Activated CD4-positive, alpha-beta T cell treated with anti-CD3 and anti-CD28 coated beads, Interleukin-2, amount 50 U/mL, for 48 hours (primary cell): ENCODE results near the gene RUNX1.

ENCODE experiments used
- DNase-seq, 2 experiments: peaks; one replicate each; pipeline ENCODE4 v3.0.0-alpha.2; 2020

RUNX1 gene

GRCh38 chr21:34991366-34991957 is 57.6 kb downstream of the RUNX1 start:
- DNase-seq: no peak

- DNase-seq: no peak
Observed at GRCh38 chr21:34990842-34991241, 58.3 kb downstream of the RUNX1 start.

- peak; percentile 66 to 79 for DNase-seq
Observed at GRCh38 chr21:34989337-34990151, 59.6 kb downstream of the RUNX1 start.

GRCh38 chr21:34988625-34989024 is 60.5 kb downstream of the RUNX1 start:
- no peak for DNase-seq

GRCh38 chr21:34988139-34988538 is 61.0 kb downstream of the RUNX1 start:
- DNase-seq: no peak

GRCh38 chr21:34987501-34988072 is 61.5 kb downstream of the RUNX1 start:
- DNase-seq: no peak

GRCh38 chr21:34986561-34987500 is 62.3 kb downstream of the RUNX1 start:
- DNase-seq: peak; percentile 75 to 84

GRCh38 chr21:34984356-34985058 is 64.6 kb downstream of the RUNX1 start:
- no peak for DNase-seq

- DNase-seq: peak; percentile 70 to 80
Observed at GRCh38 chr21:34983680-34984086, 65.4 kb downstream of the RUNX1 start.

- no peak for DNase-seq
Observed at GRCh38 chr21:34981791-34982190, 67.3 kb downstream of the RUNX1 start.

GRCh38 chr21:34980423-34981115 is 68.5 kb downstream of the RUNX1 start:
- DNase-seq: no peak

GRCh38 chr21:34979383-34979782 is 69.7 kb downstream of the RUNX1 start:
- DNase-seq: no peak

GRCh38 chr21:34977333-34977732 is 71.8 kb downstream of the RUNX1 start:
- no peak for DNase-seq

GRCh38 chr21:34974162-34974981 is 74.7 kb downstream of the RUNX1 start:
- DNase-seq: peak; percentile 50 to 61

GRCh38 chr21:34973685-34974084 is 75.4 kb downstream of the RUNX1 start:
- no peak for DNase-seq

- DNase-seq: no peak
Observed at GRCh38 chr21:34971656-34972055, 77.4 kb downstream of the RUNX1 start.

GRCh38 chr21:34970566-34970965 is 78.5 kb downstream of the RUNX1 start:
- DNase-seq: no peak

GRCh38 chr21:34970167-34970500 is 79.0 kb downstream of the RUNX1 start:
- no peak for DNase-seq

- DNase-seq: no peak
Observed at GRCh38 chr21:34969423-34970166, 79.5 kb downstream of the RUNX1 start.
